ENCODE data around the gene LNX2. TPM values are rescaled to one million over a fixed set of nuclear protein-coding genes. Genes with fewer than 3 reads are reported as not detected.

Gene LNX2
- total and polyA plus RNA-seq, 2 donors (not counting 1 experiment from before 2014, with no cell fraction given) = 2.9 to 10.9 TPM

- Histone ChIP-seq H2AFZ (ENCODE audit: insufficient read depth, low read depth, low read length, poor library complexity, severe bottlenecking) (no peak overlapping the region), H3K4me3 (ENCODE audit: control extremely low read depth in 1 of 5, extremely low read depth in 1 of 5, insufficient read depth in 1 of 5, low read depth in 2 of 5, low read length in 4 of 5) (no peak overlapping the region), H3K9me3 (ENCODE audit: control extremely low read depth in 1 of 3, control insufficient read depth in 2 of 3, insufficient read depth in 1 of 3, low read length in 2 of 3) (no peaks in the 10 kb centered on the region), H3K79me2 (ENCODE audit: control insufficient read depth, insufficient read depth, low read length) (no peaks in the 10 kb centered on the region), H3K27me3 (replicated peaks in 1 of 4; ENCODE audit: control extremely low read depth in 1 of 4, control insufficient read depth in 3 of 4, insufficient read depth in 4 of 4, low read length in 3 of 4) (no peaks in the 10 kb centered on the region), H4K20me1 (ENCODE audit: control insufficient read depth, insufficient read depth, low read length, poor library complexity, severe bottlenecking) (no peaks in the 10 kb centered on the region), H3K36me3 (replicated peaks in 1 of 2; ENCODE audit: control extremely low read depth in 1 of 2, control insufficient read depth in 1 of 2, extremely low read depth in 1 of 2, insufficient read depth in 2 of 2, low read length in 1 of 2) (no peaks in the 10 kb centered on the region), H3K9ac (ENCODE audit: low read length) (no peak overlapping the region), H3K4me1 (ENCODE audit: control insufficient read depth in 2 of 2, insufficient read depth in 2 of 2, low read length in 2 of 2) (peaks cover 9 to 13% of the 10 kb centered on the region in 2 donors), H3K27ac (ENCODE audit: low read length in 2 of 2) (no peak overlapping the region), H3K4me2 (replicated peaks; ENCODE audit: low read depth, low read length, poor library complexity, severe bottlenecking) (no peak overlapping the region)
- no peak for ATAC-seq (ENCODE audit: low read depth)
- H3K27ac Mint-ChIP-seq = no peak overlapping the region
- H3K4me3 Mint-ChIP-seq = no peak overlapping the region
- TF ChIP-seq EZH2 (IDR thresholded peaks at IDR 0.05; ENCODE audit: borderline replicate concordance, insufficient read depth, low read depth, low read length, poor library complexity, severe bottlenecking) (no peak), CTCF (IDR thresholded peaks at IDR 0.05) (no peak)
- 62% methylated on average over 6 of the region's 10 CpGs for WGBS (ENCODE audit: insufficient coverage)
- H3K4me1 Mint-ChIP-seq = peaks cover 24% of the 10 kb centered on the region
- ChIA-PET POLR2A (no interaction called here), CTCF (interaction anchor here (0.7 to 4.0 kb wide), 12 partner anchors 9 to 451 kb away, joined by 3 to 19 read pairs (median 4); partner anchors contain the start of genes LNX2 and POLR1D)
- H3K27me3 Mint-ChIP-seq = no peaks in the 10 kb centered on the region
- H3K9me3 Mint-ChIP-seq (ENCODE audit: insufficient read depth) = no peaks in the 10 kb centered on the region
- intact Hi-C loops (cut with micrococcal nuclease) = loop anchor here (5.0 to 10.0 kb wide), 2 partner anchors 90 to 107 kb away; partner anchors contain the start of genes LNX2 and POLR1D
- no peak for DNase-seq
Measured at GRCh38 chr13:27534108-27534980, 86.0 kb downstream of the LNX2 start.
